Stimulated activated CD4-positive, alpha-beta T cell treated with anti-CD3 and anti-CD28 coated beads, Interleukin-1b, Interleukin-23, amount 100 ng/mL, for 1 hour (primary cell): ENCODE measurements around the gene ZSCAN29.

Experiments used
- DNase-seq, 2 donors: peaks; one replicate each; pipeline ENCODE4 v3.0.0-alpha.2; 2020; ENCODE audit warnings: low read depth in 2 of 2

Gene ZSCAN29

GRCh38 chr15:43347114-43347513 is 23.7 kb downstream of the ZSCAN29 start:
- no peak for DNase-seq

GRCh38 chr15:43346305-43346704 is 24.5 kb downstream of the ZSCAN29 start:
- DNase-seq = no peak

GRCh38 chr15:43330780-43331087 is 40.1 kb downstream of the ZSCAN29 start:
- DNase-seq = no peak

GRCh38 chr15:43329960-43330779 is 40.7 kb downstream of the ZSCAN29 start, which contains the start of gene LCMT2:
LCMT2 (minus strand) TSS chr15:43330573; CDS start chr15:43330489, 84 bp downstream.
- DNase-seq = peak; percentile 70 to 71

- DNase-seq = no peak
Measured at GRCh38 chr15:43329217-43329959, 41.5 kb downstream of the ZSCAN29 start.

GRCh38 chr15:43325039-43325684 is 45.7 kb downstream of the ZSCAN29 start:
- no peak for DNase-seq

- no peak for DNase-seq
Measured at GRCh38 chr15:43318990-43319771, 51.7 kb downstream of the ZSCAN29 start.

- DNase-seq = no peak
Measured at GRCh38 chr15:43317566-43318184, 53.2 kb downstream of the ZSCAN29 start.

- no peak for DNase-seq
Measured at GRCh38 chr15:43316971-43317346, 53.9 kb downstream of the ZSCAN29 start.

GRCh38 chr15:43316016-43316970 is 54.5 kb downstream of the ZSCAN29 start:
- no peak for DNase-seq

- DNase-seq = no peak
Measured at GRCh38 chr15:43314171-43314570, 56.7 kb downstream of the ZSCAN29 start.

GRCh38 chr15:43312378-43312777 is 58.5 kb downstream of the ZSCAN29 start:
- DNase-seq = no peak
